OCI-LY1 (cell line): ENCODE data around the gene SMIM14.
A peak's percentile ranks its signal among the peaks of the same experiment; 100 is the strongest.

ENCODE experiments used
- H2AFZ ChIP-seq: fragments of 200-600 bp; sonication (generic), shearing (Covaris generic); 2 replicates; pipeline ENCODE4 v1.6.0; 2014; ENCODE audit warnings: antibody characterized with exemption, mild to moderate bottlenecking, low read length
- H3F3A ChIP-seq: fragments of 200-600 bp; sonication (generic), shearing (Covaris generic); 2 replicates; pipeline ENCODE4 v1.6.0; 2014; ENCODE audit warnings: mild to moderate bottlenecking, antibody characterized with exemption, low read length, moderate library complexity; ENCODE audit not compliant: insufficient read depth
- H3K27ac ChIP-seq: fragments of 200-600 bp; sonication (generic); 2 replicates; pipeline ENCODE4 v1.5.1; 2014; ENCODE audit warnings: low read length, mixed run types, mild to moderate bottlenecking, low read depth; ENCODE audit not compliant: poor library complexity, severe bottlenecking
- H3K27me3 ChIP-seq: fragments of 200-600 bp; sonication (generic); 2 replicates; pipeline ENCODE4 v1.6.0; 2014; ENCODE audit warnings: antibody characterized with exemption, mild to moderate bottlenecking, low read length, moderate library complexity; ENCODE audit not compliant: insufficient read depth
- H3K36me3 ChIP-seq: fragments of 200-600 bp; sonication (generic); 2 replicates; pipeline ENCODE4 v1.6.1; 2014; ENCODE audit warnings: mild to moderate bottlenecking, antibody characterized with exemption, low read length, moderate library complexity, mixed read lengths; ENCODE audit not compliant: insufficient read depth
- H3K4me1 ChIP-seq: fragments of 200-600 bp; sonication (generic); 2 replicates; pipeline ENCODE4 v1.5.1; 2014; ENCODE audit warnings: mild to moderate bottlenecking, low read length, moderate library complexity; ENCODE audit not compliant: insufficient read depth, severe bottlenecking
- H3K4me2 ChIP-seq: fragments of 200-600 bp; sonication (generic), shearing (Covaris generic); 2 replicates; pipeline ENCODE4 v1.6.1; 2014; ENCODE audit warnings: low read length
- H3K4me3 ChIP-seq: fragments of 200-600 bp; sonication (generic); 2 replicates; pipeline ENCODE4 v1.5.1; 2014; ENCODE audit warnings: low read length, low read depth, mild to moderate bottlenecking, mixed read lengths; ENCODE audit not compliant: poor library complexity, severe bottlenecking
- H3K79me2 ChIP-seq: fragments of 200-600 bp; shearing (Covaris generic); 2 replicates; pipeline ENCODE4 v1.6.1; 2016; ENCODE audit warnings: mixed run types, low read length, mixed read lengths; ENCODE audit not compliant: insufficient read depth
- H3K9ac ChIP-seq: fragments of 200-600 bp; sonication (generic), shearing (Covaris generic); 2 replicates; pipeline ENCODE4 v1.6.1; 2014; ENCODE audit warnings: mild to moderate bottlenecking, low read length, mixed read lengths
- H3K9me2 ChIP-seq: fragments of 200-600 bp; sonication (generic), shearing (Covaris generic); 2 replicates; pipeline ENCODE4 v1.6.1; 2014; ENCODE audit warnings: low read depth, mild to moderate bottlenecking, low read length, mixed read lengths
- H3K9me3 ChIP-seq: fragments of 200-600 bp; shearing (Covaris generic); 2 replicates; pipeline ENCODE4 v1.6.1; 2014; ENCODE audit warnings: low read length, mixed read lengths
- H4K20me1 ChIP-seq: fragments of 200-600 bp; sonication (generic), shearing (Covaris generic); 2 replicates; pipeline ENCODE4 v1.6.0; 2016; ENCODE audit warnings: mild to moderate bottlenecking, low read length; ENCODE audit not compliant: insufficient read depth
- EZH2 ChIP-seq: fragments of 200-600 bp; sonication (generic), shearing (Covaris generic); IDR thresholded peaks from 2 replicates; pipeline ENCODE4 v1.8.0; 2017; ENCODE audit warnings: borderline replicate concordance, mixed run types, mild to moderate bottlenecking, antibody characterized with exemption, low read length, moderate library complexity, mixed read lengths
- TF ChIP-seq, protein P1 (sequence below): fragments of 200-600 bp; sonication (generic), shearing (Covaris generic); IDR thresholded peaks from 2 replicates; pipeline ENCODE4 v1.5.1; 2017; ENCODE audit warnings: mild to moderate bottlenecking, antibody characterized with exemption, low read length, moderate library complexity, mixed read lengths

The SMIM14 gene

DNA sequence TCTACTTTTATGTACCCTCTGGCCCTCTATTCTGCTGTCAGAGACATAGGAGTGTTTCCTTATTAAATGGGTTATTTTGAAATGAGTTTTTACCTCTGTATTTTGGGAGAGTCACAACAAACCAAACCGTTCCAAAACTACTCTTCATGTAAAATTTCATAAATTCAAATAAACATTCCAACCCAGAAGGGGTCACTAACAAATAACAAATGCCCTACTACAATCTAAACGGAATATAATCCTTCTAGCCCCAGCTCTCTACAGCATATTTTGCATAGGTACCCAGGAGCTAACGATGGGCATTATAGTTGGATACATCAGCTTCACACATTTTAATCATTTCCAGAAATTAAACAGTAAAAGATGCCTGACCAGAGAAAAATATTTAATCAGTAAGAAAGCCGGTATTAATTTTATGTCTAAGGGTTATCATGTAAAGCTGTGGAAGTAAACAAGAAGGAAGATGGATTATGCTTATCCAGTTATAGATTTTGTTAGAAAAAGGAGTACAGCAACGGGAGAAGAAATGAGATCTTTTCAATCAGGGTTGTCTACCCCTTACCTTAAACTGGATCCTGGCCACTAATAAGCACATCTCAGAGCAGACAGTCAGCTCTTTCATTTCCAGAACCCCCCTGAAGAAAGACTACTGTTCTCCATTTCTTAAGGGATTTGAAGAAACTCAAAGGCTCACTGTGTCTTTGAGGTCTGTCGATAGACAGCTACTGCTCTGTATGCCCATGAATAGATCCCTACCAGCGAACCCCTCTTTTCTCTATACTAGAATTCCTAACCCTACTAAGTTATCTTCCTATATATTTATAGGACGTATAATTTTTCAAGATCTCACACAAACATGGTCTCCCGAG is 112.6 kb downstream of the SMIM14 start:
- peaks cover 28% of the 10 kb centered on the region for H3K79me2 ChIP-seq
- H3K9me2 ChIP-seq = no peaks in the 10 kb centered on the region
- H3K27ac ChIP-seq = no peak overlapping the region
- H3K9ac ChIP-seq = peak overlapping the region; percentile 73
- H3K4me3 ChIP-seq = peak overlapping the region; percentile 76
- H3K4me1 ChIP-seq = peaks cover 26% of the 10 kb centered on the region
- no peaks in the 10 kb centered on the region for H4K20me1 ChIP-seq
- H3K36me3 ChIP-seq = no peaks in the 10 kb centered on the region
- H2AFZ ChIP-seq = no peak overlapping the region
- TF ChIP-seq, protein P1, sequence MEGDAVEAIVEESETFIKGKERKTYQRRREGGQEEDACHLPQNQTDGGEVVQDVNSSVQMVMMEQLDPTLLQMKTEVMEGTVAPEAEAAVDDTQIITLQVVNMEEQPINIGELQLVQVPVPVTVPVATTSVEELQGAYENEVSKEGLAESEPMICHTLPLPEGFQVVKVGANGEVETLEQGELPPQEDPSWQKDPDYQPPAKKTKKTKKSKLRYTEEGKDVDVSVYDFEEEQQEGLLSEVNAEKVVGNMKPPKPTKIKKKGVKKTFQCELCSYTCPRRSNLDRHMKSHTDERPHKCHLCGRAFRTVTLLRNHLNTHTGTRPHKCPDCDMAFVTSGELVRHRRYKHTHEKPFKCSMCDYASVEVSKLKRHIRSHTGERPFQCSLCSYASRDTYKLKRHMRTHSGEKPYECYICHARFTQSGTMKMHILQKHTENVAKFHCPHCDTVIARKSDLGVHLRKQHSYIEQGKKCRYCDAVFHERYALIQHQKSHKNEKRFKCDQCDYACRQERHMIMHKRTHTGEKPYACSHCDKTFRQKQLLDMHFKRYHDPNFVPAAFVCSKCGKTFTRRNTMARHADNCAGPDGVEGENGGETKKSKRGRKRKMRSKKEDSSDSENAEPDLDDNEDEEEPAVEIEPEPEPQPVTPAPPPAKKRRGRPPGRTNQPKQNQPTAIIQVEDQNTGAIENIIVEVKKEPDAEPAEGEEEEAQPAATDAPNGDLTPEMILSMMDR = no peak
- no peak for TF ChIP-seq EZH2
- no peaks in the 10 kb centered on the region for H3K27me3 ChIP-seq
- no peaks in the 10 kb centered on the region for H3K9me3 ChIP-seq
- no peaks in the 10 kb centered on the region for H3F3A ChIP-seq
- H3K4me2 ChIP-seq = peak overlapping the region; percentile 97

DNA sequence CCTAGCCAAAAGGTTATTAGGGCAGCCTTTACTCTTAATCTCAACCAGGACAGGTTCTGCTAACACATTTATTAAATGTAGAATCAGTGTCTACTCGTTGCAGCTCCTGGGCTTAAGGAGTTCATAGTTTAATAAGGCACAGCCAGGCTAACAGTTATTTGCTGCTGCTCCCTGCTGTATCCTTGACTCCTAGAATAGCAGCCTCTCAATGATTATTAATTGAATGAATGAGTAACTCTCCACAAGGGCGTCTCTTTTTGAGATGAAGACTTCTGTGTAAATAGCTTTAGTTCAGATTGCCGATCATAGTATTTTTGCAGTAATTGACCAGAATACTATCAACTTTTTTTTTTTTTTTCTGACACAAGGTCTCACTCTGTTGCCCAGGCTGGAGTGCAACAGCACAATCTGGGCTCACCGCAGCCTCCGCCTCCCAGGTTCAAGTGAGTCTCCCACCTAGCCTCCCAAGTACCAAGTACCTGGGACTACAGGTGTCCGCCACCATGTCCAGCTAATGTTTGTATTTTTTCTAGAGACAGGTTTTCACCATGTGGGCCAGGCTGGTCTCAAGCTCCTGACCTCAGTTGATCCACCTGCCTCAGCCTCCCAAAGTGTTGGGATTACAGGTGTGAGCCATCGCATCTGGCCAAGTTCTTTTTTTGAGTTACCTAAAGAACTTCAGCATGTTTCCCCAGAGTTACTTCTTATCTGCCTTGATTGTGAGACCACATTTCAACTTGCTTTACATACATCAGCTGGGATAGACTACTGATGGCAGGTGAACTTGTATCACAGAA is 114.3 kb downstream of the SMIM14 start:
- peaks cover 28% of the 10 kb centered on the region for H3K79me2 ChIP-seq
- no peak for TF ChIP-seq EZH2
- TF ChIP-seq, protein P1 = no peak
- no peak overlapping the region for H3K4me2 ChIP-seq
- H3K27ac ChIP-seq = no peak overlapping the region
- H3K27me3 ChIP-seq = no peaks in the 10 kb centered on the region
- no peak overlapping the region for H3K9ac ChIP-seq
- no peaks in the 10 kb centered on the region for H3K9me2 ChIP-seq
- H3F3A ChIP-seq = no peaks in the 10 kb centered on the region
- H3K4me3 ChIP-seq = no peak overlapping the region
- peaks cover 24% of the 10 kb centered on the region for H3K4me1 ChIP-seq
- H3K36me3 ChIP-seq = no peaks in the 10 kb centered on the region
- H3K9me3 ChIP-seq = no peaks in the 10 kb centered on the region
- no peak overlapping the region for H2AFZ ChIP-seq
- H4K20me1 ChIP-seq = no peaks in the 10 kb centered on the region

DNA sequence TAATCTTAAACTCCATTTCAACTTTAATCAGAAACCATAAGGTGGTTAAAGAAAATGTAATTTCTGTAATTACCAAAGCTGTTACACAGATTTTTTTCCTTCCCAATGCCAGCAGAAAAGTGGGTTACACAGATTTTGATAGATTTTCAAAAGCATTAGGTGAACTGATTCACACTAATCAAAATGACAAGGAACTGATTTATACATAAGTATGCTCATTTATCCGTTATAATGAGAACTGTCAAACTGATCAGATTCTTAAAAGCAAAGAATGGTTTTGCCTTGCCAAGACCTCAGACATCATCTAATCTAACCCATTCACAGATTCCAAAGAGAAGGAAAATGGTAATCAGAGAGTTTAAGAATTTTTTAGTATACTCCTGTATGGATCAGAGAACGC is 116.6 kb downstream of the SMIM14 start:
- no peaks in the 10 kb centered on the region for H3K9me3 ChIP-seq
- H3K4me2 ChIP-seq = no peak overlapping the region
- no peak overlapping the region for H3K4me3 ChIP-seq
- H2AFZ ChIP-seq = no peak overlapping the region
- no peaks in the 10 kb centered on the region for H4K20me1 ChIP-seq
- H3K4me1 ChIP-seq = peaks cover 10% of the 10 kb centered on the region
- H3K9me2 ChIP-seq = no peaks in the 10 kb centered on the region
- TF ChIP-seq, protein P1 = no peak
- no peak for TF ChIP-seq EZH2
- H3K9ac ChIP-seq = no peak overlapping the region
- no peak overlapping the region for H3K27ac ChIP-seq
- H3K36me3 ChIP-seq = peaks cover 6% of the 10 kb centered on the region; the same call in 1 of the 2 replicates
- no peaks in the 10 kb centered on the region for H3K27me3 ChIP-seq
- H3K79me2 ChIP-seq = peaks cover 28% of the 10 kb centered on the region
- H3F3A ChIP-seq = no peaks in the 10 kb centered on the region
